ENCODE data around the gene CBLC.

- TF ChIP-seq POLR2AphosphoS5 (IDR thresholded peaks at IDR 0.05), result no peak
- no peak for TF ChIP-seq CTCF (IDR thresholded peaks at IDR 0.05)
- no peak for TF ChIP-seq POLR2A (IDR thresholded peaks at IDR 0.05)
These were observed 39.6 kb upstream of the CBLC start for GRCh38 chr19:44738136-44738535.
